Pulmonary artery endothelial cell (primary cell): ENCODE data around the gene OAS1. TPM values are rescaled to one million over a fixed set of nuclear protein-coding genes. Genes with fewer than 3 reads are reported as not detected.
"Not testable (repeated sequence)": the region's sequence is repeated elsewhere in the genome, so short reads cannot be mapped to it uniquely, and the experiment has no call there.

Experiments
- DNase-seq: peaks from one replicate; pipeline ENCODE4 v3.0.0-alpha.2; 2011; ENCODE audit warnings: low read depth, low spot score
- total RNA-seq: library from RNA; depleted of rRNA; stranded (reverse); fragments of >200 nt; gene quantifications from 2 replicates; pipeline ENCODE4 v1.2.3, GENCODE V29; 2014

OAS1 gene
- total RNA-seq, 1 donor from 2014 or later, result 8.1 TPM

DNA sequence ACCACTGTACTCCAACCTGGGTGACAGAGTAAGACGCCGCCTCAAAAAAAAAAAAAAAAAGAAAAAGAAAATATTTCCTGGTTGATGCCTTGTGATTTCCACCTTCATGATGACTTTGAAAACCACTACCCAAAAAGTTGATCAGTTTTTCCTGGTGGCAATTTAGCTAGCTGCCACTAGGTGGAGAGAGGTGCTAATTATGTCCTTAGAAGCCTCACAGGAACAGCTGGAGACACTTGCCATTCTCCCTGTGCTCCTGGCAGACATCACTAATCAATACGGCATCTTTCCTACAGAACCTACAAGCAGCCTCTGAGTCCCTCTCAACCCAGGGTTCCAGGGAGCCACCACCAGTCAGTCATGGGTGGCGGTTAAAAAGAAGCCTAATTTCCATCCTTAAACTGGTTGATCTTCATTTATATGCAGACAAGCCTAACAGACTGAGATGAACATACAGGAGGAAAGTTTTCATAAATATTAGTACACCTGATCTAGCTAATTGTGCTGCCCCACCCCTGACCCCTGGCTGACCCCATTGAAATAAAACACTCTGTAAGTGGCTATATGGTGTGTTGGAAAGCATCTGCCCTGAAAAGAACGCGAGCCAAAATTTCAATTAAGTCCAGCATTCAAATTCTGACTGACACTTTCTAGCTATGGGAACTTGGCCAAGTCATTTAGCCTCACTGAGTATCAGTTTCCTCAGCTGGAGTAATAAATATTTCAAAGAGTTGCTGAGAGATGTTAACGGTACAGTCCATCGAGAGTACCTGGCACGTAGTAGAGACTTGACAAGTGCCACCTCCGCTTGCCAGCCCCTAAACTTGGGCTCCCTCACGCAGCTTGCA is 6.2 kb upstream of the OAS1 start:
- DNase-seq, result no peak

DNA sequence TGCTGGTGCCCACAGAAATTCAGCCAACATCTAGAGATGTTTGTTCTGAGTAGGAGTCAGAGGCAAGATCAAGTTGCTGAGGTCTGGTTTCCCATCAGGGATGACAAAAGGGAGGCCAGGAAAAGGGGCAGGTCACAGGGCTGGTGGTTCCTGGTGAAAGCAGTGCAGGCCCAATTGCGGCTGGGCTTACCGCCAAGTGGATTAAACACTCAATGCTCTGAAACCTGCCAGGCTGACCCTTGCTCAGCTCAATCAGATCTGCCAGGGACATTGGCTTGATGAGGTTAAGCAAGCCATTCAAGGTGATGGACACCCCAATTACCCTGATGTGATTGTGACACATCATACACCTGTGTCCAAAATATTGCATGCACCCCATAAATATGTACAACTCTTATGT is 5.5 kb upstream of the OAS1 start:
- no peak for DNase-seq

- DNase-seq, result no peak
These were observed 2.2 kb upstream of the OAS1 start for GRCh38 chr12:112904571-112904970.

DNA sequence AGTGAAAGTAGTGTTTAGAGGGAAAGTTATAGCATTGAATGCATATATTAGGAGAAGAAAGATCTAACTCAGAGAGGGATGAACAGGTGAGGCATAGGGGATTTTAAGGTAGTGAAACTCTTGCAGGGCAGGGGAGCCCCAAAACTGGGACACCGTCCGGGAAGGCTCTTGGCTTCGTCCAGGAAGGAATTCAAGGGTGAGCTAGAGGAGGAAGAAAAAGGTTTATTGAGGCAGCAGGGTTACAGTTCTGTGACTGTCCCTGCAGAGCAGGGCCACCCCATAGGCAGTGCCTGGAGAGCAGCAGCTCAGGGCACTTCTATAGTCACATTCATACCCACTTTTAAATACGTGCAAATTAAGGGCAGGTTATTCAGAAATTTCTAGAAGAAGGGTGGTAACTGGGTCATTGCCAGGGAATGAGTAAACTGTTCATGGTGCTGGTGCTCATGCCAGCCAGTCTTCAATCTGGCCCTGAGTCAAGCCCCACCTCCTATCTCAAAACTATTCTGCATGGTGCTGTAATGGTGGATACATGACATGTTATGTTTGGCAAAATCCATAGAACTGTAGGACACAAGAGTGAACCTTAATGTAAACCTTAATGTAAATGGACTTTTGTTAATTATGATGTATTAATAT is 1.2 kb upstream of the OAS1 start:
- DNase-seq, result no peak

DNA sequence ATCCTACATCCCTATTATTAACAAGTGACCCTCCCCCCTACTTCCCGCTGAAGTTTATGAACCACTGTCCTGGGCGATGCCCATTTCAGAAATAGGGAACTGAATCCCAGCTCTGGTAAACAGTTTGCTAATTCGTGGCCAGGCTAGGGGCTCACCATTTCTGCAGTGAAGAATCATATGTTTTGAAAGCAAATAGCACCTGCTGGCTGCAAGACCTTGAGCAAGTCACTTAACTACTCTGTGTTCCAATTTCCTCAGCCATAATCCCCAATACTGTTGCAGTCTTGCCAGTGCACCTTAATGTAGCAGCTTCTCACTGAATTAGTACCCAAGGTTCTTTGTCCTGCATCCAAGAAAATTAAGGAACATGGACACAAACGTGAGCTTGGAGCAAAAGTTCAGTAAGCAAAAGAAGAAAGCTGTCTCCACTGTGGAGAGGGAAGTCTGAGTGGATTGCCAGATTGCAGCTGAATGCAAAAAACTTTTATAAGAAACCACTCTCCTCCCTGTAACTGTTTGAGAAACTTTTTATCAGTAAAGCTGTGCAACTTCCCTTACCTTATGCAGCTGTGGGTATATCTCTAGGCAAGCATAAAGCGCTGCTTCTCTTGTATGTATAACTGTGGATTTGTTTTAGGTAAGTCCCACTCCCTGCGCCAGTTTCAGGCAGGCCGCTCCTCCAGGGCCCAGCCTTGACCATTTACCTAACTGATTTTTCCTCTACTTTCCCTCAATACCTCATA is 824 bp downstream of the OAS1 start:
- DNase-seq, result no peak

DNA sequence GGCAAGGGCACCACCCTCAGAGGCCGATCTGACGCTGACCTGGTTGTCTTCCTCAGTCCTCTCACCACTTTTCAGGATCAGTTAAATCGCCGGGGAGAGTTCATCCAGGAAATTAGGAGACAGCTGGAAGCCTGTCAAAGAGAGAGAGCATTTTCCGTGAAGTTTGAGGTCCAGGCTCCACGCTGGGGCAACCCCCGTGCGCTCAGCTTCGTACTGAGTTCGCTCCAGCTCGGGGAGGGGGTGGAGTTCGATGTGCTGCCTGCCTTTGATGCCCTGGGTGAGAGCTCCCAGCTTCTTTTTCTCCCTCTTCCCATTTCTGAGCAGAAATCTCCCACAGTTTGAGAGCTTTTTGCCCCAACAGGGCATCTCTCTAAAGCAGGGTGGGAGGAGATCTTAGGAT is 1.8 kb downstream of the OAS1 start:
- no peak for DNase-seq

GRCh38 chr12:112909693-112910092 is 2.9 kb downstream of the OAS1 start:
- no peak for DNase-seq

DNA sequence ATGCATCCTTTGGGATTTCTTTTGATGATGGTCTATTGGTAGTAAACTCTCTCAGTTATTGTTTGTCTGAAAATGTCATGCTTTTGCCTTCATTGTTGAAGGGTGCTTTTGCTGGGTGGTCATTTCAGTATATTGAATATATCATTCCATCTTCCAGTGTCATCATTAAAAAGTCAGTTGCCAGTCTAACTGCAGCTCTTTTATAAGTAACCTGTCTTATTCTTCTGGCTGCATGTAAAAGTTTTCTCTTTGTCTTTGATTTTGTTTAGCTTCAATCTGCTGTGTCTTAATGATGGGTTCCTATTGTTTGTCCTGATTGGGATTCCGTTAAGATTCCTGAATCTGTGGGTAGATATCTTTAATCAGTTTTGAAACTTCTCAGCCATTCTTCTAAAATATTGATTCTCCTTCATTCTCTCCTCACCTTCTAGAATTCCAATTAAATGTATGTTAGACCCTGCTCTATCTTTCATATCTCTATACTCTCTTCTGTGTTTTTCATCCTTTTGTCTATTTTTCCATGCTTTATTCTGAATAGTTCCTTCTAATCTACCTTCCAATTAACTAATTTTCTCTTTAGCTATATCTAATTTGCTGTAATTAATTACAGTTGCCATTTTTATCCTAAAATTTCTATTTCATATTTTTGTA is 6.4 kb downstream of the OAS1 start:
- DNase-seq, result no peak

- not testable (repeated sequence) for DNase-seq
These were observed 7.1 kb downstream of the OAS1 start for GRCh38 chr12:112913888-112914287.

- DNase-seq, result no peak
These were observed 9.5 kb downstream of the OAS1 start for GRCh38 chr12:112916270-112916669.

DNA sequence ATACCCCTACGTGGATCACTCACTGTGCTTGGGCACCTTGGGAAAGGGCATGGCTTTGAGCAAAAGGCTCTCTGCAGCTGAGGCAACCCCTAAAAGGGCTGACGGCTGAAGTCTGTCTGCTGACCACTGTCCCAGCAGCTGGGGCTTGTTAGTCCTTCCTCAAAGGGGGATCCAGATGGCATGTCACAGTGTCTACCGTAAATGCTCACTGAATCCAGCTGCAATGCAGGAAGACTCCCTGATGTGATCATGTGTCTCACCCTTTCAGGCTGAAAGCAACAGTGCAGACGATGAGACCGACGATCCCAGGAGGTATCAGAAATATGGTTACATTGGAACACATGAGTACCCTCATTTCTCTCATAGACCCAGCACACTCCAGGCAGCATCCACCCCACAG is 12.4 kb downstream of the OAS1 start:
- no peak for DNase-seq

GRCh38 chr12:112924986-112925385 is 18.2 kb downstream of the OAS1 start:
- no peak for DNase-seq

GRCh38 chr12:112926416-112927033 is 19.8 kb downstream of the OAS1 start:
- DNase-seq, result not testable (repeated sequence)

DNA sequence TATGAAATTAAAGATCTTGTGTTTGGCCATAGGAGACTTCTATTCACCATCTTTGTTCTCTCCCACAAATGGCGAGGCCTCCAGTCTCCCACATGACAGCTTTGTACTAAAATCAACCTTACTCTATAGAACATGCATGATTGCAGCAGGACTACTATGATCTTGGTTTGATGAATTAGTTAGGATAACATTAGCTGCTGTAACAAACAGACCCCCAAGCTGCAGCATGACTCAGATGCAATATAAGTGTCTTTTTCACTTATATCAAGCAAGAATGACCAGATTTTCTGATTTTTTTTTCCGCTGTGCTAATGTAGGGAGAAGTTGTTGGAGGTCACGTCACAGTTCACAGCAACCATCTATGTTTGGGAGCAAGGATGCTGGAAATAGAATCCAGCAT is 20.7 kb downstream of the OAS1 start:
- DNase-seq, result no peak

DNA sequence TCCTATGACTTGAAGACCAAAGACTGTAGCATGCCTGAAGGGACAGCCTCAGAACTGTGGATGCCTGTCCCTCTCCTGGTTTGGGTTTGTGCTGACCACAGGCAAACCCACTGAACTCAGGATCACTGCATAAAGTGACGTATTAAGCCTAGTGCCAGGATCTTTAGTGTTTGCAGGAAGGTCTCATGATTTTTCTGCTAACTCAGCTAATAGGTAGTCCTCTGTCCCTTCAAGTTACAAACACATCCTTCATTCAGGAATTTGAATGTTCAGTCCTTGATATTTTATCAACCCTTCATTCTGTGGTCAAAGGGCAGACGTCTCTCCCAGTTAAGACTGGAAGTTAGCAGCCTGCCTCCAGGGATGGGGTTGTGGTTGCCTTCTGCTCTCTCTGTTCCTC is 21.2 kb downstream of the OAS1 start:
- no peak for DNase-seq

DNA sequence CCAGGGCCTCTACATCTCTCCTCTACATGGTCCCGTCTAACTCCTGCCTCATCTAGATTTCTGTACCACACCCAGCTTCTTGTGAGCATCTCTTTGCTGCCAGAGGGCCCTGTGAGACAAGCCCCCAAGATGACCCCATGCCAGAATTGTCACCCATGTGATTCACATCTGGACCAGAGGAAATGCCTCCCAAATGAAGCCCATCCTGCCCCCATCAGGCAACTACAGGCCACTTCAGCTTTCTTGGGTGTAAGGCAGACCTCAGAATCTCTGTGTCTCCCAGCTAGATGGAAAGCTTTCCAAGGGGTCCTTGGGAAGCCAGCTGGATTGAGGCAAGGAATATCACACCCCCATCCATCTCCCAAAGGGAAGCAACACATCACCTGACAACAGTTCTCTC is 22.2 kb downstream of the OAS1 start:
- no peak for DNase-seq

GRCh38 chr12:112929715-112930114 is 23.0 kb downstream of the OAS1 start:
- no peak for DNase-seq

DNA sequence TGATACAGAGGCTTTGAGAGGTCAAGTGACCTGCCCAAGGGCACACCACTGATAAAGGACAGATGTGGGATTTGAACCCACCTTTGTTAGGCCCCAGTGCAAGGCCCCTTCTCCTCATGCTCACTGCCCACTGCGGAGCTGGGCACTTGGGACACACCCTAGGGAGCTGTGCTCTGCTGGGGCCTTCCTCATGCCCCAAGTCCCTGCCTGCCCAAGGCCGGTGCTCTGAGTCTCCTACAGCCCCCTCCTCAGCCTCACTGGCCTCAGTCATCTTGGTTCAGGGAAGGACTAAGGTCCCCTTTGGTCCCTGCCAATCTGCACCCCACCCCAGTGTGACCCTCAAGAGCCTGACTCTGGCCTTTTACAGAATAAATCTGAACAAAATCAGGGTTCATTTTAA is 23.6 kb downstream of the OAS1 start:
- DNase-seq, result no peak

- no peak for DNase-seq
These were observed 25.8 kb downstream of the OAS1 start for GRCh38 chr12:112932485-112933128.

GRCh38 chr12:112933129-112933505 is 26.4 kb downstream of the OAS1 start:
- DNase-seq, result no peak

GRCh38 chr12:112936264-112936663 is 29.5 kb downstream of the OAS1 start:
- no peak for DNase-seq
